Measurements from ENCODE around the gene POLR2E.

GRCh38 chr19:1080360-1081161, 14.6 kb downstream of the POLR2E start:
- TF ChIP-seq CTCF (IDR thresholded peaks at IDR 0.05; ENCODE audit: poor library complexity, severe bottlenecking) (no peak), EZH2 (IDR thresholded peaks at IDR 0.05; ENCODE audit: borderline replicate concordance, insufficient read depth, low read length, poor library complexity, severe bottlenecking) (no peak), POLR2AphosphoS5 (IDR thresholded peaks at IDR 0.05) (no peak), MXI1 (conservative IDR thresholded peaks at IDR 0.05; ENCODE audit: poor library complexity, severe bottlenecking) (no peak), RAD21 (conservative IDR thresholded peaks at IDR 0.05) (no peak), SMC3 (conservative IDR thresholded peaks at IDR 0.05; ENCODE audit: poor library complexity) (no peak), TAF1 (IDR thresholded peaks at IDR 0.05; ENCODE audit: low read depth) (no peak), EP300 (conservative IDR thresholded peaks at IDR 0.05; ENCODE audit: poor library complexity, severe bottlenecking) (no peak)
